Stimulated activated naive CD8-positive, alpha-beta T cell treated with anti-CD3 and anti-CD28 coated beads, Interleukin-15, Interleukin-2, amounts not matched to agents 100 ng/mL and 50 ng/mL, for 24 hours (primary cell): ENCODE results near the gene NBAS.
"Not testable (repeated sequence)": the region's sequence is repeated elsewhere in the genome, so short reads cannot be mapped to it uniquely, and the experiment has no call there.

Source experiments
- H3K27ac Mint-ChIP-seq: one replicate; pipeline ENCODE4 v1.8.0; 2021; ENCODE audit warnings: mild to moderate bottlenecking, mixed read lengths
- H3K27me3 Mint-ChIP-seq: one replicate; pipeline ENCODE4 v1.8.0; 2021; ENCODE audit warnings: mixed read lengths
- H3K36me3 Mint-ChIP-seq: one replicate; pipeline ENCODE4 v1.8.0; 2021; ENCODE audit warnings: low read depth, mixed read lengths
- H3K4me1 Mint-ChIP-seq: one replicate; pipeline ENCODE4 v1.8.0; 2021; ENCODE audit warnings: low read depth, mixed read lengths
- H3K4me3 Mint-ChIP-seq: one replicate; pipeline ENCODE4 v1.8.0; 2021; ENCODE audit warnings: mild to moderate bottlenecking, mixed read lengths
- H3K9me3 Mint-ChIP-seq: one replicate; pipeline ENCODE4 v1.8.0; 2021; ENCODE audit warnings: mixed read lengths

The NBAS gene

GRCh38 chr2:15556311-15556930, 4.7 kb downstream of the NBAS start:
- Mint-ChIP-seq H3K27me3 (no peaks in the 10 kb centered on the region), H3K4me1 (peaks cover 21% of the 10 kb centered on the region), H3K27ac (no peak overlapping the region), H3K9me3 (no peaks in the 10 kb centered on the region), H3K36me3 (peaks cover 27% of the 10 kb centered on the region), H3K4me3 (no peak overlapping the region)

GRCh38 chr2:15555760-15556193, 5.4 kb downstream of the NBAS start:
- peaks cover 28% of the 10 kb centered on the region for H3K36me3 Mint-ChIP-seq
- no peaks in the 10 kb centered on the region for H3K27me3 Mint-ChIP-seq
- no peaks in the 10 kb centered on the region for H3K9me3 Mint-ChIP-seq
- peaks cover 20% of the 10 kb centered on the region for H3K4me1 Mint-ChIP-seq
- no peak overlapping the region for H3K4me3 Mint-ChIP-seq
- H3K27ac Mint-ChIP-seq, result no peak overlapping the region

- H3K4me3 Mint-ChIP-seq, result no peak overlapping the region
- no peaks in the 10 kb centered on the region for H3K27me3 Mint-ChIP-seq
Observed at GRCh38 chr2:15554525-15555218, 6.5 kb downstream of the NBAS start.

GRCh38 chr2:15553951-15554350, 7.2 kb downstream of the NBAS start:
- Mint-ChIP-seq H3K4me3 (no peak overlapping the region), H3K27ac (no peak overlapping the region), H3K27me3 (no peaks in the 10 kb centered on the region), H3K4me1 (peaks cover 6% of the 10 kb centered on the region), H3K9me3 (no peaks in the 10 kb centered on the region), H3K36me3 (peaks cover 33% of the 10 kb centered on the region)

More at GRCh38 chr2:15554525-15555218, 6.5 kb downstream of the NBAS start:
- H3K36me3 Mint-ChIP-seq, result peaks cover 28% of the 10 kb centered on the region
- peaks cover 14% of the 10 kb centered on the region for H3K4me1 Mint-ChIP-seq
- no peak overlapping the region for H3K27ac Mint-ChIP-seq
- no peaks in the 10 kb centered on the region for H3K9me3 Mint-ChIP-seq

GRCh38 chr2:15553519-15553918, 7.6 kb downstream of the NBAS start:
- Mint-ChIP-seq H3K9me3 (no peaks in the 10 kb centered on the region), H3K27me3 (no peaks in the 10 kb centered on the region), H3K36me3 (peaks cover 36% of the 10 kb centered on the region), H3K4me3 (no peak overlapping the region), H3K4me1 (peaks cover 6% of the 10 kb centered on the region), H3K27ac (no peak overlapping the region)

GRCh38 chr2:15548974-15549373, 12.2 kb downstream of the NBAS start:
- peaks cover 38% of the 10 kb centered on the region for H3K36me3 Mint-ChIP-seq
- H3K27ac Mint-ChIP-seq, result no peak overlapping the region
- no peaks in the 10 kb centered on the region for H3K9me3 Mint-ChIP-seq
- no peaks in the 10 kb centered on the region for H3K27me3 Mint-ChIP-seq
- no peaks in the 10 kb centered on the region for H3K4me1 Mint-ChIP-seq
- no peak overlapping the region for H3K4me3 Mint-ChIP-seq

- Mint-ChIP-seq H3K4me1 (no peaks in the 10 kb centered on the region), H3K27ac (no peak overlapping the region), H3K4me3 (no peak overlapping the region), H3K9me3 (no peaks in the 10 kb centered on the region), H3K27me3 (no peaks in the 10 kb centered on the region), H3K36me3 (peaks cover 35% of the 10 kb centered on the region)
Observed at GRCh38 chr2:15547115-15547876, 13.8 kb downstream of the NBAS start.

GRCh38 chr2:15546297-15547098, 14.6 kb downstream of the NBAS start:
- Mint-ChIP-seq H3K36me3 (peaks cover 29% of the 10 kb centered on the region), H3K9me3 (no peaks in the 10 kb centered on the region), H3K27me3 (no peaks in the 10 kb centered on the region), H3K27ac (no peak overlapping the region), H3K4me3 (no peak overlapping the region), H3K4me1 (no peaks in the 10 kb centered on the region)

- Mint-ChIP-seq H3K4me1 (peaks cover 4% of the 10 kb centered on the region), H3K27ac (no peak overlapping the region), H3K36me3 (peaks cover 39% of the 10 kb centered on the region)
Observed at GRCh38 chr2:15544227-15544626, 16.9 kb downstream of the NBAS start.

GRCh38 chr2:15543541-15543940, 17.6 kb downstream of the NBAS start:
- Mint-ChIP-seq H3K4me1 (peaks cover 4% of the 10 kb centered on the region), H3K9me3 (no peaks in the 10 kb centered on the region), H3K27me3 (no peaks in the 10 kb centered on the region), H3K36me3 (peaks cover 33% of the 10 kb centered on the region), H3K4me3 (no peak overlapping the region), H3K27ac (no peak overlapping the region)

More at GRCh38 chr2:15544227-15544626, 16.9 kb downstream of the NBAS start:
- H3K27me3 Mint-ChIP-seq, result no peaks in the 10 kb centered on the region
- H3K4me3 Mint-ChIP-seq, result no peak overlapping the region
- H3K9me3 Mint-ChIP-seq, result no peaks in the 10 kb centered on the region

GRCh38 chr2:15543053-15543452, 18.1 kb downstream of the NBAS start:
- H3K4me3 Mint-ChIP-seq, result no peak overlapping the region
- peaks cover 33% of the 10 kb centered on the region for H3K36me3 Mint-ChIP-seq
- peaks cover 4% of the 10 kb centered on the region for H3K4me1 Mint-ChIP-seq
- H3K9me3 Mint-ChIP-seq, result no peaks in the 10 kb centered on the region
- no peaks in the 10 kb centered on the region for H3K27me3 Mint-ChIP-seq
- no peak overlapping the region for H3K27ac Mint-ChIP-seq

GRCh38 chr2:15542269-15542668, 18.9 kb downstream of the NBAS start:
- H3K4me1 Mint-ChIP-seq, H3K27me3 Mint-ChIP-seq, H3K27ac Mint-ChIP-seq, H3K9me3 Mint-ChIP-seq, H3K4me3 Mint-ChIP-seq: not testable (repeated sequence)
- peaks cover 35% of the 10 kb centered on the region for H3K36me3 Mint-ChIP-seq

- Mint-ChIP-seq H3K27ac (peak overlapping the region; percentile 2), H3K36me3 (peaks cover 38% of the 10 kb centered on the region)
- H3K4me1 Mint-ChIP-seq, H3K4me3 Mint-ChIP-seq, H3K9me3 Mint-ChIP-seq, H3K27me3 Mint-ChIP-seq: not testable (repeated sequence)
Observed at GRCh38 chr2:15540523-15540922, 20.6 kb downstream of the NBAS start.

- peaks cover 7% of the 10 kb centered on the region for H3K4me1 Mint-ChIP-seq
- H3K36me3 Mint-ChIP-seq, result peaks cover 33% of the 10 kb centered on the region
- no peaks in the 10 kb centered on the region for H3K9me3 Mint-ChIP-seq
- peak overlapping the region; percentile 2 for H3K27ac Mint-ChIP-seq
- H3K27me3 Mint-ChIP-seq, result no peaks in the 10 kb centered on the region
- no peak overlapping the region for H3K4me3 Mint-ChIP-seq
Observed at GRCh38 chr2:15539999-15540398, 21.1 kb downstream of the NBAS start.
